NB4 (cell line): ENCODE measurements around the gene LTA4H.
A peak's percentile ranks its signal among the peaks of the same experiment; 100 is the strongest.

Experiments
- POLR2A ChIP-seq: IDR thresholded peaks from 2 replicates; pipeline ENCODE4 v1.6.1; 2011; ENCODE audit warnings: mild to moderate bottlenecking; ENCODE audit not compliant: insufficient read length; ENCODE audit errors: extremely low read depth
- TF ChIP-seq, protein P1 (sequence below): IDR thresholded peaks from one replicate; pipeline ENCODE4 v1.5.1; 2012; ENCODE audit warnings: low read depth, low read length

DNA sequence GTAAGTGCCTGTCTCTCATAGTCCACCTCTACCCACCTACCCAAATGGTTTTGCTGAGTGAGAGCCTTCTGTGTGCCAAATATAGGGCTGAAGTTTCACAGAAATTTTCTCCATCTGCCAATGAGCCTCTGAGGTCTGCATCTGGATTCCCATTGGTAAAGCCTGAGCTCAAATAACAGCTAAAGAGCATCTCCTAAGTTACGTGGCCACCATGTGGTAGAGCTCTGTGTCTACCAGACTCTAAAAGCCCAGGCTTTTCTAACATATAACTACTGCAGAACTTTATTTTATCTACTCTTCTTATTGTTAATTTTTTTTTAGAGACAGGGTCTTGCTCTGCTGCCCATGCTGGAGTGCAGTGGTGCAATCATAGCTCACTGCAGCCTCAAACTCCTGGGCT is 76.3 kb downstream of the LTA4H start:
- TF ChIP-seq, protein P1, sequence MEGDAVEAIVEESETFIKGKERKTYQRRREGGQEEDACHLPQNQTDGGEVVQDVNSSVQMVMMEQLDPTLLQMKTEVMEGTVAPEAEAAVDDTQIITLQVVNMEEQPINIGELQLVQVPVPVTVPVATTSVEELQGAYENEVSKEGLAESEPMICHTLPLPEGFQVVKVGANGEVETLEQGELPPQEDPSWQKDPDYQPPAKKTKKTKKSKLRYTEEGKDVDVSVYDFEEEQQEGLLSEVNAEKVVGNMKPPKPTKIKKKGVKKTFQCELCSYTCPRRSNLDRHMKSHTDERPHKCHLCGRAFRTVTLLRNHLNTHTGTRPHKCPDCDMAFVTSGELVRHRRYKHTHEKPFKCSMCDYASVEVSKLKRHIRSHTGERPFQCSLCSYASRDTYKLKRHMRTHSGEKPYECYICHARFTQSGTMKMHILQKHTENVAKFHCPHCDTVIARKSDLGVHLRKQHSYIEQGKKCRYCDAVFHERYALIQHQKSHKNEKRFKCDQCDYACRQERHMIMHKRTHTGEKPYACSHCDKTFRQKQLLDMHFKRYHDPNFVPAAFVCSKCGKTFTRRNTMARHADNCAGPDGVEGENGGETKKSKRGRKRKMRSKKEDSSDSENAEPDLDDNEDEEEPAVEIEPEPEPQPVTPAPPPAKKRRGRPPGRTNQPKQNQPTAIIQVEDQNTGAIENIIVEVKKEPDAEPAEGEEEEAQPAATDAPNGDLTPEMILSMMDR: peak; percentile 34
- TF ChIP-seq POLR2A: no peak
